GM12878 (cell line): Measurements from ENCODE around the gene CTSW. TPM values are rescaled to one million over a fixed set of nuclear protein-coding genes. Genes with fewer than 3 reads are reported as not detected.

ENCODE experiments used
- EZH2 ChIP-seq: IDR thresholded peaks from 2 replicates; pipeline ENCODE4 v1.6.1; 2012; ENCODE audit warnings: low read depth, mild to moderate bottlenecking, control low read depth, inconsistent platforms, low read length, borderline replicate concordance; ENCODE audit not compliant: control insufficient read depth
- JUND ChIP-seq: IDR thresholded peaks from 2 replicates; pipeline ENCODE4 v1.6.1; 2012; ENCODE audit warnings: low read depth, mild to moderate bottlenecking, low read length, improper control_type of control experiment, moderate library complexity
- MXI1 ChIP-seq: fragments of 150-350 bp; IDR thresholded peaks from 2 replicates; pipeline ENCODE4 v1.6.1; 2011; ENCODE audit warnings: low read depth, mild to moderate bottlenecking, inconsistent platforms, low read length, improper control_type of control experiment
- NFXL1 ChIP-seq: fragments of 450-650 bp; IDR thresholded peaks from 2 replicates; pipeline ENCODE4 v1.6.1; 2017; ENCODE audit warnings: antibody characterized with exemption, mild to moderate bottlenecking, borderline replicate concordance
- RCOR1 ChIP-seq: conservative IDR thresholded peaks from 2 replicates; pipeline ENCODE4 v1.6.1; 2012; ENCODE audit warnings: low read depth, low read length, improper control_type of control experiment
- ZNF622 ChIP-seq: fragments of 450-650 bp; IDR thresholded peaks from 2 replicates; pipeline ENCODE4 v1.6.1; 2017; ENCODE audit warnings: mild to moderate bottlenecking, inconsistent platforms
- ZNF687 ChIP-seq: fragments of 450-650 bp; IDR thresholded peaks from 2 replicates; pipeline ENCODE4 v1.6.1; 2017; ENCODE audit warnings: mild to moderate bottlenecking, moderate library complexity
- polyA plus RNA-seq, 11 experiments: library from polyadenylated mRNA; depleted of rRNA in 4 of 11; unstranded in 6 of 11; stranded (reverse) in 5 of 11; fragments of >200 nt; fragmentation: Nextera tagmentation in 4 of 11; fragmentation: Illumina TruSeq in 1 of 11; extraction: Ambion mirVana in 4 of 11; extraction: Trizol in 1 of 11; gene quantifications; 1 replicate in 1 of 11; 2 replicates in 10 of 11; pipeline versions ENCODE4 v1.2.1 to v1.2.3, GENCODE V29; 2011 to 2016; ENCODE audit warnings: inconsistent platforms in 2 of 11, missing spikeins in 2 of 11, low read depth in 1 of 11
- total RNA-seq, 4 experiments: library from RNA; depleted of rRNA in 3 of 4; stranded (reverse); fragments of >200 nt in 3 of 4; fragmentation: Illumina TruSeq in 1 of 4; extraction: Trizol in 1 of 4; gene quantifications; 2 replicates each; pipeline versions ENCODE4 v1.2.1 to v1.2.3, GENCODE V29; 2013 to 2021
- TF ChIP-seq, protein P1 (sequence below): fragments of 450-650 bp; formaldehyde crosslinking; IDR thresholded peaks from 2 replicates; pipeline ENCODE4 v1.4.0; 2020; ENCODE audit warnings: mild to moderate bottlenecking, moderate library complexity
- TF ChIP-seq, protein P2 (sequence below): fragments of 450-650 bp; formaldehyde crosslinking; IDR thresholded peaks from 2 replicates; pipeline ENCODE4 v1.4.0; 2022; ENCODE audit warnings: mild to moderate bottlenecking, moderate library complexity
- TF ChIP-seq, protein P3 (sequence below): fragments of 450-650 bp; IDR thresholded peaks from 2 replicates; pipeline ENCODE4 v1.6.1; 2017; ENCODE audit warnings: mild to moderate bottlenecking
- TF ChIP-seq, protein P4 (sequence below): fragments of 150-350 bp; IDR thresholded peaks from 2 replicates; pipeline ENCODE4 v1.6.1; 2014; ENCODE audit warnings: mild to moderate bottlenecking, low read depth, low read length

The CTSW gene
- total and polyA plus RNA-seq, 10 of the 15 experiments (the other 5 are each of a cell fraction or from before 2014, with no cell fraction given) = 0.53 to 12.0 (median 1.7) TPM

GRCh38 chr11:65917434-65918210, 38.0 kb downstream of the CTSW start (continued):
- no peak for TF ChIP-seq ZNF687
- TF ChIP-seq NFXL1 = no peak
- TF ChIP-seq RCOR1 = no peak
- no peak for TF ChIP-seq MXI1
- TF ChIP-seq, protein P1, sequence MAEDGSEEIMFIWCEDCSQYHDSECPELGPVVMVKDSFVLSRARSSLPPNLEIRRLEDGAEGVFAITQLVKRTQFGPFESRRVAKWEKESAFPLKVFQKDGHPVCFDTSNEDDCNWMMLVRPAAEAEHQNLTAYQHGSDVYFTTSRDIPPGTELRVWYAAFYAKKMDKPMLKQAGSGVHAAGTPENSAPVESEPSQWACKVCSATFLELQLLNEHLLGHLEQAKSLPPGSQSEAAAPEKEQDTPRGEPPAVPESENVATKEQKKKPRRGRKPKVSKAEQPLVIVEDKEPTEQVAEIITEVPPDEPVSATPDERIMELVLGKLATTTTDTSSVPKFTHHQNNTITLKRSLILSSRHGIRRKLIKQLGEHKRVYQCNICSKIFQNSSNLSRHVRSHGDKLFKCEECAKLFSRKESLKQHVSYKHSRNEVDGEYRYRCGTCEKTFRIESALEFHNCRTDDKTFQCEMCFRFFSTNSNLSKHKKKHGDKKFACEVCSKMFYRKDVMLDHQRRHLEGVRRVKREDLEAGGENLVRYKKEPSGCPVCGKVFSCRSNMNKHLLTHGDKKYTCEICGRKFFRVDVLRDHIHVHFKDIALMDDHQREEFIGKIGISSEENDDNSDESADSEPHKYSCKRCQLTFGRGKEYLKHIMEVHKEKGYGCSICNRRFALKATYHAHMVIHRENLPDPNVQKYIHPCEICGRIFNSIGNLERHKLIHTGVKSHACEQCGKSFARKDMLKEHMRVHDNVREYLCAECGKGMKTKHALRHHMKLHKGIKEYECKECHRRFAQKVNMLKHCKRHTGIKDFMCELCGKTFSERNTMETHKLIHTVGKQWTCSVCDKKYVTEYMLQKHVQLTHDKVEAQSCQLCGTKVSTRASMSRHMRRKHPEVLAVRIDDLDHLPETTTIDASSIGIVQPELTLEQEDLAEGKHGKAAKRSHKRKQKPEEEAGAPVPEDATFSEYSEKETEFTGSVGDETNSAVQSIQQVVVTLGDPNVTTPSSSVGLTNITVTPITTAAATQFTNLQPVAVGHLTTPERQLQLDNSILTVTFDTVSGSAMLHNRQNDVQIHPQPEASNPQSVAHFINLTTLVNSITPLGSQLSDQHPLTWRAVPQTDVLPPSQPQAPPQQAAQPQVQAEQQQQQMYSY = no peak
- no peak for TF ChIP-seq ZNF622
- TF ChIP-seq, protein P2, sequence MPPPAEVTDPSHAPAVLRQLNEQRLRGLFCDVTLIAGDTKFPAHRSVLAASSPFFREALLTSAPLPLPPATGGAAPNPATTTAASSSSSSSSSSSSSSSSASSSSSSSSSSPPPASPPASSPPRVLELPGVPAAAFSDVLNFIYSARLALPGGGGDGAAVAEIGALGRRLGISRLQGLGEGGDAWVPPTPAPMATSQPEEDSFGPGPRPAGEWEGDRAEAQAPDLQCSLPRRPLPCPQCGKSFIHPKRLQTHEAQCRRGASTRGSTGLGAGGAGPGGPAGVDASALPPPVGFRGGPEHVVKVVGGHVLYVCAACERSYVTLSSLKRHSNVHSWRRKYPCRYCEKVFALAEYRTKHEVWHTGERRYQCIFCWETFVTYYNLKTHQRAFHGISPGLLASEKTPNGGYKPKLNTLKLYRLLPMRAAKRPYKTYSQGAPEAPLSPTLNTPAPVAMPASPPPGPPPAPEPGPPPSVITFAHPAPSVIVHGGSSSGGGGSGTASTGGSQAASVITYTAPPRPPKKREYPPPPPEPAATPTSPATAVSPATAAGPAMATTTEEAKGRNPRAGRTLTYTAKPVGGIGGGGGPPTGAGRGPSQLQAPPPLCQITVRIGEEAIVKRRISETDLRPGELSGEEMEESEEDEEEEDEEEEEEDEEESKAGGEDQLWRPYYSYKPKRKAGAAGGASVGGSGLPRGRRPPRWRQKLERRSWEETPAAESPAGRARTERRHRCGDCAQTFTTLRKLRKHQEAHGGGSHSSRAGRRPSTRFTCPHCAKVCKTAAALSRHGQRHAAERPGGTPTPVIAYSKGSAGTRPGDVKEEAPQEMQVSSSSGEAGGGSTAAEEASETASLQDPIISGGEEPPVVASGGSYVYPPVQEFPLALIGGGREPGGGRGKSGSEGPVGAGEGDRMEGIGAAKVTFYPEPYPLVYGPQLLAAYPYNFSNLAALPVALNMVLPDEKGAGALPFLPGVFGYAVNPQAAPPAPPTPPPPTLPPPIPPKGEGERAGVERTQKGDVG (CRISPR knock-in tag) = 0 out of 2 replicates have a peak, but pooled peaks have one; percentile 19
- TF ChIP-seq EZH2 = no peak
- TF ChIP-seq, protein P3, sequence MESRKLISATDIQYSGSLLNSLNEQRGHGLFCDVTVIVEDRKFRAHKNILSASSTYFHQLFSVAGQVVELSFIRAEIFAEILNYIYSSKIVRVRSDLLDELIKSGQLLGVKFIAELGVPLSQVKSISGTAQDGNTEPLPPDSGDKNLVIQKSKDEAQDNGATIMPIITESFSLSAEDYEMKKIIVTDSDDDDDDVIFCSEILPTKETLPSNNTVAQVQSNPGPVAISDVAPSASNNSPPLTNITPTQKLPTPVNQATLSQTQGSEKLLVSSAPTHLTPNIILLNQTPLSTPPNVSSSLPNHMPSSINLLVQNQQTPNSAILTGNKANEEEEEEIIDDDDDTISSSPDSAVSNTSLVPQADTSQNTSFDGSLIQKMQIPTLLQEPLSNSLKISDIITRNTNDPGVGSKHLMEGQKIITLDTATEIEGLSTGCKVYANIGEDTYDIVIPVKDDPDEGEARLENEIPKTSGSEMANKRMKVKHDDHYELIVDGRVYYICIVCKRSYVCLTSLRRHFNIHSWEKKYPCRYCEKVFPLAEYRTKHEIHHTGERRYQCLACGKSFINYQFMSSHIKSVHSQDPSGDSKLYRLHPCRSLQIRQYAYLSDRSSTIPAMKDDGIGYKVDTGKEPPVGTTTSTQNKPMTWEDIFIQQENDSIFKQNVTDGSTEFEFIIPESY = no peak
- TF ChIP-seq JUND = no peak
- TF ChIP-seq, protein P4, sequence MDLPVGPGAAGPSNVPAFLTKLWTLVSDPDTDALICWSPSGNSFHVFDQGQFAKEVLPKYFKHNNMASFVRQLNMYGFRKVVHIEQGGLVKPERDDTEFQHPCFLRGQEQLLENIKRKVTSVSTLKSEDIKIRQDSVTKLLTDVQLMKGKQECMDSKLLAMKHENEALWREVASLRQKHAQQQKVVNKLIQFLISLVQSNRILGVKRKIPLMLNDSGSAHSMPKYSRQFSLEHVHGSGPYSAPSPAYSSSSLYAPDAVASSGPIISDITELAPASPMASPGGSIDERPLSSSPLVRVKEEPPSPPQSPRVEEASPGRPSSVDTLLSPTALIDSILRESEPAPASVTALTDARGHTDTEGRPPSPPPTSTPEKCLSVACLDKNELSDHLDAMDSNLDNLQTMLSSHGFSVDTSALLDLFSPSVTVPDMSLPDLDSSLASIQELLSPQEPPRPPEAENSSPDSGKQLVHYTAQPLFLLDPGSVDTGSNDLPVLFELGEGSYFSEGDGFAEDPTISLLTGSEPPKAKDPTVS = no peak
